OCI-LY3 (cell line): Measurements from ENCODE around the gene UNC93B1.
A peak's percentile ranks its signal among the peaks of the same experiment; 100 is the strongest.

Experiments used
- H2AFZ ChIP-seq: fragments of 200-600, 300-600 bp; shearing (Covaris generic); 2 replicates; pipeline ENCODE4 v1.6.0; 2014; ENCODE audit warnings: antibody characterized with exemption, low read depth, low read length
- H3K27ac ChIP-seq: fragments of 200-600, 300-600 bp; sonication (generic); 2 replicates; pipeline ENCODE4 v1.5.1; 2014; ENCODE audit warnings: mild to moderate bottlenecking, low read length, moderate library complexity, mixed read lengths
- H3K27me3 ChIP-seq: fragments of 200-600, 300-600 bp; sonication (generic); 2 replicates; pipeline ENCODE4 v1.6.1; 2014; ENCODE audit warnings: low read depth, low read length, mixed read lengths
- H3K36me3 ChIP-seq: fragments of 200-600, 300-600 bp; sonication (generic); replicated peaks from 2 replicates; pipeline ENCODE3; 2014; ENCODE audit warnings: low read depth, low read length, mixed read lengths
- H3K4me1 ChIP-seq: fragments of 300-600, 200-600 bp; sonication (generic); 2 replicates; pipeline ENCODE4 v1.6.1; 2014; ENCODE audit warnings: low read length, mixed read lengths
- H3K4me2 ChIP-seq: fragments of 200-600, 300-600 bp; sonication (generic); 2 replicates; pipeline ENCODE4 v1.6.1; 2014; ENCODE audit warnings: low read length, mixed read lengths
- H3K4me3 ChIP-seq: fragments of 300-600, 200-600 bp; sonication (generic); 2 replicates; pipeline ENCODE4 v1.5.1; 2014; ENCODE audit warnings: antibody characterized with exemption, mild to moderate bottlenecking, low read length, moderate library complexity
- H3K79me2 ChIP-seq: fragments of 300-600, 200-600 bp; shearing (Covaris generic); 2 replicates; pipeline ENCODE4 v1.6.1; 2014; ENCODE audit warnings: mild to moderate bottlenecking, low read length, mixed read lengths
- H3K9ac ChIP-seq: fragments of 300-600, 200-600 bp; shearing (Covaris generic); 2 replicates; pipeline ENCODE4 v1.6.0; 2014; ENCODE audit warnings: mild to moderate bottlenecking, low read length, moderate library complexity
- H3K9me3 ChIP-seq: fragments of 200-600, 300-600 bp; shearing (Covaris generic); 2 replicates; pipeline ENCODE4 v1.6.1; 2014; ENCODE audit warnings: low read length, mixed read lengths; ENCODE audit not compliant: insufficient read depth
- H4K20me1 ChIP-seq: fragments of 200-600, 300-600 bp; sonication (generic); 2 replicates; pipeline ENCODE4 v1.6.1; 2016; ENCODE audit warnings: low read length, mixed read lengths; ENCODE audit not compliant: insufficient read depth
- CTCF ChIP-seq: fragments of 200-600, 300-600 bp; sonication (generic); IDR thresholded peaks from 2 replicates; pipeline ENCODE4 v1.5.1; 2014; ENCODE audit warnings: antibody characterized with exemption, low read length, low read depth
- EZH2phosphoT487 ChIP-seq: fragments of 200-600 bp; shearing (Covaris generic); IDR thresholded peaks from 2 replicates; pipeline ENCODE4 v1.6.1; 2018; ENCODE audit warnings: antibody characterized with exemption, mixed run types, low read depth

The UNC93B1 gene

DNA sequence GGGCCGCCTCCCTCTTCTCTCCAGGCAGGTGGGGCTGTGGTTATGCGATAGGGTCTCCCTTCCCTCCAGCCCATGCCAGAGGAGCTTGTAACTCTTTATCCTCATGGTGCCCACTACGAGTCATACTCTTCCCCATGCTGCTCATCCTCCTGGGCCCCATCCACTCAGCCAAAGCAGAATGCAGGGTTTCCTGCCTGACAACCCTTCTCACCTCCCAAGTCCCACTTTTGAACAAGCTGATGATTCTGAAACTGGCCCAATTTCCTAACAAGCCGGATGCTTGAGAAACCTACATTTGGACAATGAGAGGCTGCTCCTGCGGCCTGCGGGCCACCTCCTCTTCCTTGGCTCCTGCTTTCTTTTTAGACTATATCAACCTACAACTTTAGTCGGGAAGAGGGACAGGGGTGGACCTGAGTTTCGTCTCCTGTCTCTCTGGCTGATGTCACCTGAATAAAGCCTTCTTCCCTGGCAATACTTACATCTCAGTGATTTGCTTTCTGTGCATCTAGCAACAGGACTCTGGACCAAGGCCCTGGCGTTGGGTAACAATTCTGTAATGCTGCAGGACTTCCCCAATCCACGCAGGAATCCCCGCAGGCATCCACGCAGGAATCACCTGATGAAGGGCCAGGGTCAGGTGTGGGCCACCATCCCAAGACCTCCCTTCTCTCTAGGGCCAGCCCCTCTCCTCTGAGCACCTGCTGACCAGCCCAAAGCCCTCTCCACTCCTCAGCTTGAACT, 25.1 kb upstream of the UNC93B1 start:
- Histone ChIP-seq H2AFZ (no peak overlapping the region), H3K27ac (no peak overlapping the region), H3K4me2 (peak overlapping the region; percentile 57), H4K20me1 (no peaks in the 10 kb centered on the region), H3K4me3 (peak overlapping the region; percentile 92), H3K9ac (no peak overlapping the region), H3K36me3 (peaks cover 13% of the 10 kb centered on the region), H3K27me3 (no peaks in the 10 kb centered on the region), H3K79me2 (peaks cover 27% of the 10 kb centered on the region), H3K9me3 (no peaks in the 10 kb centered on the region), H3K4me1 (peaks cover 16% of the 10 kb centered on the region)
- TF ChIP-seq CTCF (no peak), EZH2phosphoT487 (no peak)

DNA sequence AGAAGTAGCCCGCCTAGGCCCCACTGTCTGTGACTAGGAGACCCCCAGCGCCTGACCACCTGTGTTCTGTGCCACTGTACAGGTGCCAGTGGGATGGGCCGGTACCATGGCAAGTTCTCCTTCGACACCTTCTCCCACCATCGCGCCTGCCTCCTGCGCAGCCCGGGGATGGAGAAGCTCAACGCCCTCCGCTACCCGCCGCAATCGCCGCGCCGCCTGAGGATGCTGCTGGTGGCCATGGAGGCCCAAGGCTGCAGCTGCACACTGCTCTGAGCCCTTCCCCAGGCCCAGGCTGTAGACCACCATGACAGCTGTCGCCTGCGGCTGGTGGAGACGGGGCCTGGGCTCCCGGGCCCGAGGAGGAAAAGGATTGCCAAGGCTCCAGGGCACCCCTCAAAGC, 23.8 kb upstream of the UNC93B1 start:
- Histone ChIP-seq H2AFZ (no peak overlapping the region), H3K9ac (no peak overlapping the region), H3K27me3 (no peaks in the 10 kb centered on the region), H3K27ac (no peak overlapping the region), H3K36me3 (peaks cover 5% of the 10 kb centered on the region), H3K79me2 (peaks cover 25% of the 10 kb centered on the region), H3K4me2 (no peak overlapping the region), H3K9me3 (no peaks in the 10 kb centered on the region), H3K4me1 (peaks cover 16% of the 10 kb centered on the region), H4K20me1 (no peaks in the 10 kb centered on the region), H3K4me3 (no peak overlapping the region)
- no peak for TF ChIP-seq CTCF
- TF ChIP-seq EZH2phosphoT487: no peak

- H3K4me1 ChIP-seq: peaks cover 10% of the 10 kb centered on the region
Observed at GRCh38 chr11:68026391-68027105, 22.7 kb upstream of the UNC93B1 start.

More at GRCh38 chr11:68026391-68027105, 22.7 kb upstream of the UNC93B1 start:
- no peaks in the 10 kb centered on the region for H3K9me3 ChIP-seq
- no peak for TF ChIP-seq EZH2phosphoT487
- no peak for TF ChIP-seq CTCF
- H3K27ac ChIP-seq: no peak overlapping the region
- no peak overlapping the region for H3K4me3 ChIP-seq
- H3K36me3 ChIP-seq: peaks cover 5% of the 10 kb centered on the region
- H2AFZ ChIP-seq: no peak overlapping the region
- no peaks in the 10 kb centered on the region for H3K27me3 ChIP-seq
- H4K20me1 ChIP-seq: no peaks in the 10 kb centered on the region
- H3K9ac ChIP-seq: no peak overlapping the region
- peaks cover 14% of the 10 kb centered on the region for H3K79me2 ChIP-seq
- no peak overlapping the region for H3K4me2 ChIP-seq
